T-helper 22 cell (primary cell): ENCODE data around the gene SHLD2.
"Not testable (repeated sequence)": the region's sequence is repeated elsewhere in the genome, so short reads cannot be mapped to it uniquely, and the experiment has no call there.

Source experiments
- DNase-seq: peaks from one replicate; pipeline ENCODE4 v3.0.0-alpha.2; 2020; ENCODE audit warnings: low read depth

SHLD2 gene

GRCh38 chr10:87083576-87084290 lies 11.3 kb upstream of the SHLD2 start:
- DNase-seq: peak; percentile 50

- not testable (repeated sequence) for DNase-seq
Observed at GRCh38 chr10:87084291-87084782, 10.7 kb upstream of the SHLD2 start.

- DNase-seq: no peak
Observed at GRCh38 chr10:87085537-87085936, 9.5 kb upstream of the SHLD2 start.

- no peak for DNase-seq
Observed at GRCh38 chr10:87089746-87090145, 5.3 kb upstream of the SHLD2 start.

- DNase-seq: no peak
Observed at GRCh38 chr10:87090779-87091178, 4.2 kb upstream of the SHLD2 start.

- no peak for DNase-seq
Observed at GRCh38 chr10:87092376-87092860, 2.6 kb upstream of the SHLD2 start.

- DNase-seq: peak; percentile 29
Observed at GRCh38 chr10:87092861-87093631, 2.0 kb upstream of the SHLD2 start.

GRCh38 chr10:87093632-87094372 lies 1.2 kb upstream of the SHLD2 start:
- DNase-seq: peak; percentile 54

GRCh38 chr10:87095236-87095945 lies 385 bp downstream of the SHLD2 start:
- peak; percentile 75 for DNase-seq

GRCh38 chr10:87101996-87102395 lies 7.0 kb downstream of the SHLD2 start:
- no peak for DNase-seq

GRCh38 chr10:87104727-87105126 lies 9.7 kb downstream of the SHLD2 start:
- DNase-seq: not testable (repeated sequence)

GRCh38 chr10:87105446-87106124 lies 10.6 kb downstream of the SHLD2 start:
- no peak for DNase-seq

- not testable (repeated sequence) for DNase-seq
Observed at GRCh38 chr10:87118122-87118521, 23.1 kb downstream of the SHLD2 start.

- not testable (repeated sequence) for DNase-seq
Observed at GRCh38 chr10:87119029-87119428, 24.0 kb downstream of the SHLD2 start.

- not testable (repeated sequence) for DNase-seq
Observed at GRCh38 chr10:87123351-87123750, 28.3 kb downstream of the SHLD2 start.

GRCh38 chr10:87127048-87127447 lies 32.0 kb downstream of the SHLD2 start:
- not testable (repeated sequence) for DNase-seq

GRCh38 chr10:87127607-87128156 lies 32.7 kb downstream of the SHLD2 start:
- not testable (repeated sequence) for DNase-seq

- not testable (repeated sequence) for DNase-seq
Observed at GRCh38 chr10:87132176-87132575, 37.2 kb downstream of the SHLD2 start.

- not testable (repeated sequence) for DNase-seq
Observed at GRCh38 chr10:87133936-87134335, 38.9 kb downstream of the SHLD2 start.

- DNase-seq: not testable (repeated sequence)
Observed at GRCh38 chr10:87134440-87134839, 39.4 kb downstream of the SHLD2 start.

- not testable (repeated sequence) for DNase-seq
Observed at GRCh38 chr10:87137478-87137877, 42.5 kb downstream of the SHLD2 start.
